ENCODE measurements around the gene SPEN.
"Not testable (repeated sequence)": the region's sequence is repeated elsewhere in the genome, so short reads cannot be mapped to it uniquely, and the experiment has no call there.

Gene SPEN

GRCh38 chr1:15970911-15971310 lies 123.4 kb downstream of the SPEN start:
- TF ChIP-seq CTCF (IDR thresholded peaks at IDR 0.05; ENCODE audit: low read length, missing control alignments), result no peak
- DNase-seq (ENCODE audit: low read depth), result no peak
- no peak overlapping the region for H3K4me3 ChIP-seq (replicated peaks; ENCODE audit: low read depth, low read length)

GRCh38 chr1:15972409-15972808 lies 124.9 kb downstream of the SPEN start:
- no peak for TF ChIP-seq CTCF (IDR thresholded peaks at IDR 0.05; ENCODE audit: low read length, missing control alignments)
- no peak overlapping the region for H3K4me3 ChIP-seq (replicated peaks; ENCODE audit: low read depth, low read length)
- DNase-seq (ENCODE audit: low read depth), result no peak

- H3K4me3 ChIP-seq (replicated peaks; ENCODE audit: low read depth, low read length), result no peak overlapping the region
Observed at GRCh38 chr1:15973772-15974171, 126.3 kb downstream of the SPEN start.

GRCh38 chr1:15974855-15975254 lies 127.3 kb downstream of the SPEN start:
- TF ChIP-seq CTCF (IDR thresholded peaks at IDR 0.05; ENCODE audit: low read length, missing control alignments), result no peak
- no peak for DNase-seq (ENCODE audit: low read depth)
- H3K4me3 ChIP-seq (replicated peaks; ENCODE audit: low read depth, low read length), result peak overlapping the region; percentile 85

More at GRCh38 chr1:15973772-15974171, 126.3 kb downstream of the SPEN start:
- no peak for DNase-seq (ENCODE audit: low read depth)
- no peak for TF ChIP-seq CTCF (IDR thresholded peaks at IDR 0.05; ENCODE audit: low read length, missing control alignments)

- DNase-seq (ENCODE audit: low read depth), result peak; percentile 48
- no peak for TF ChIP-seq CTCF (IDR thresholded peaks at IDR 0.05; ENCODE audit: low read length, missing control alignments)
- peak overlapping the region; percentile 85 for H3K4me3 ChIP-seq (replicated peaks; ENCODE audit: low read depth, low read length)
Observed at GRCh38 chr1:15975358-15975804, 127.9 kb downstream of the SPEN start.

- TF ChIP-seq CTCF (IDR thresholded peaks at IDR 0.05; ENCODE audit: low read length, missing control alignments), result no peak
- DNase-seq (ENCODE audit: low read depth), result peak; percentile 95
- H3K4me3 ChIP-seq (replicated peaks; ENCODE audit: low read depth, low read length), result peak within 1 kb of the TSS; percentile 85
Observed at GRCh38 chr1:15975805-15976680, 128.5 kb downstream of the SPEN start, which contains the start of gene ZBTB17. TSS of gene ZBTB17 (minus strand) at chr1:15976101. CDS start at chr1:15948495, 27,606 bp downstream.

- H3K4me3 ChIP-seq (replicated peaks; ENCODE audit: low read depth, low read length); DNase-seq (ENCODE audit: low read depth): not testable (repeated sequence)
Observed at GRCh38 chr1:15977947-15978346, 130.4 kb downstream of the SPEN start.
